Ovary (tissue), 9 donors: Measurements from ENCODE around the gene F2RL2. TPM values are rescaled to one million over a fixed set of nuclear protein-coding genes. Genes with fewer than 3 reads are reported as not detected.

Experiments
- DNase-seq, 5 donors: peaks; one replicate each; pipeline ENCODE4 v3.0.0-alpha.2; 2019 to 2020
- H3K27ac ChIP-seq, 2 donors: fragments of 200-600 bp; one replicate each; pipeline versions ENCODE4 v1.5.1 to v1.8.0; 2019 to 2022
- H3K27me3 ChIP-seq: fragments of 200-600 bp; one replicate; pipeline ENCODE4 v1.8.0; 2022
- H3K36me3 ChIP-seq: fragments of 200-600 bp; sonication (generic); one replicate; pipeline ENCODE4 v1.5.1; 2019
- H3K4me1 ChIP-seq: one replicate; pipeline ENCODE4 v1.8.1; 2013; ENCODE audit warnings: mild to moderate bottlenecking, moderate library complexity; ENCODE audit not compliant: insufficient read depth
- H3K4me3 ChIP-seq: fragments of 200-600 bp; sonication (generic); one replicate; pipeline ENCODE4 v1.5.1; 2017
- H3K9me3 ChIP-seq, 2 donors: fragments of 200-600 bp in 1 of 2; sonication (generic) in 1 of 2; one replicate each; pipeline versions ENCODE4 v1.5.1 to v1.8.1; 2013 to 2019; ENCODE audit warnings: mild to moderate bottlenecking in 1 of 2, moderate library complexity in 1 of 2
- EP300 ChIP-seq: sonication (generic); formaldehyde crosslinking; IDR thresholded peaks from one replicate; pipeline ENCODE4 v1.6.1; 2017; ENCODE audit warnings: antibody characterized with exemption
- POLR2A ChIP-seq: fragments of 450-650 bp; IDR thresholded peaks from one replicate; pipeline ENCODE4 v1.6.1; 2017; ENCODE audit warnings: antibody characterized with exemption, mild to moderate bottlenecking, moderate library complexity
- WGBS, 3 donors: extraction: QIAGEN DNeasy Blood & Tissue Kit in 1 of 3; methylation state at CpG; one replicate each; pipeline versions ENCODE4 v1.1.5 to v1.1.7; 2013 to 2017; 5-methylcytosine and 5-hydroxymethylcytosine counted together
- intact Hi-C, 4 donors: fragments of 100-400 bp; cut with DNase I; formaldehyde crosslinking; loops; one replicate each; pipeline versions ENCODE4 v1.11.0 to v1.15.1; 2022 to 2023
- polyA plus RNA-seq, 2 donors: library from polyadenylated mRNA; stranded (reverse); fragments of 200-250 nt in 1 of 2; fragments of 350-450 nt in 1 of 2; fragmentation: Illumina TruSeq in 1 of 2; extraction: RNeasy Lipid Tissue Mini Kit (QIAGEN cat#74804) in 1 of 2; gene quantifications; one replicate each; pipeline ENCODE4 v1.2.3, GENCODE V29; 2013 to 2014
- total RNA-seq, 7 donors: library from RNA; depleted of rRNA in 2 of 7; stranded (reverse); fragments of >200 nt in 2 of 7; fragmentation: NEBNext Ultra II Directional in 3 of 7; extraction: Animal tissue kit (Norgen Biotek cat#: 25700) in 3 of 7; gene quantifications; one replicate each; pipeline versions ENCODE4 v1.1.0 to v1.2.4, GENCODE V29; 2016 to 2023
- TF ChIP-seq, protein P1 (sequence below), 3 donors: fragments of 450-650 bp in 2 of 3; fragments of 200-600 bp in 1 of 3; IDR thresholded peaks; one replicate each; pipeline versions ENCODE4 v1.5.1 to v1.8.0; 2016 to 2022; ENCODE audit warnings: antibody characterized with exemption in 3 of 3, mild to moderate bottlenecking in 1 of 3
- donor health status: DM: no; HTN: no; CAD: no; lungs with moderate emphysema.
- donor health status: DM: no; HTN: no; CAD: no.
- donor health status: Bipolar disorder and iron deficiency.
- donor health status: DM: yes; HTN: yes; CAD: no.
- donor health status: DM: no; HTN: no; CAD: no.
- donor health status: DM: yes; HTN: yes; CAD: no.

The F2RL2 gene
- total and polyA plus RNA-seq, 9 donors, result 0.06 to 0.97 (median 0.15) TPM; not detected in 4

DNA sequence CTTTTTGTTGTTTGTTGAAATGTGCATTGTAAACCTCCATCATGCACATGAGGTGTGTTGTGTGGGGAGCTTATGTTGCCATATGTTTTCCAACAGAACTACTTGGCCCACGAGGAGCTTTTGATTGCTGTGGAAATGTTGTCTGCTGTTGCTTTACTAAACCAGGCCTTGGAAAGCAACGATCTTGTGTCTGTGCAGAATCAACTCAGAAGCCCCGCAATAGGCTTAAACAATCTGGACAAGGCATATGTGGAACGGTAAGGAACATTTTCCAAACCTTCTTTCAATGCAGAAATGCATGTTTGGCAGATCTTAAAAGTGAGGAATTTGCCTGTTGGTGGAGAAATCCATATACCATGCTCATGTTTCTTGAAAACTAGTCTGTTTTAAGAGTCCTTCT, 22.5 kb downstream of the F2RL2 start:
- H3K27ac ChIP-seq, result no peak overlapping the region
- no peaks in the 10 kb centered on the region for H3K4me1 ChIP-seq
- no peaks in the 10 kb centered on the region for H3K27me3 ChIP-seq
- no peaks in the 10 kb centered on the region for H3K9me3 ChIP-seq
- DNase-seq, result no peak
- intact Hi-C loops, result no loop called here
- TF ChIP-seq, protein P1, sequence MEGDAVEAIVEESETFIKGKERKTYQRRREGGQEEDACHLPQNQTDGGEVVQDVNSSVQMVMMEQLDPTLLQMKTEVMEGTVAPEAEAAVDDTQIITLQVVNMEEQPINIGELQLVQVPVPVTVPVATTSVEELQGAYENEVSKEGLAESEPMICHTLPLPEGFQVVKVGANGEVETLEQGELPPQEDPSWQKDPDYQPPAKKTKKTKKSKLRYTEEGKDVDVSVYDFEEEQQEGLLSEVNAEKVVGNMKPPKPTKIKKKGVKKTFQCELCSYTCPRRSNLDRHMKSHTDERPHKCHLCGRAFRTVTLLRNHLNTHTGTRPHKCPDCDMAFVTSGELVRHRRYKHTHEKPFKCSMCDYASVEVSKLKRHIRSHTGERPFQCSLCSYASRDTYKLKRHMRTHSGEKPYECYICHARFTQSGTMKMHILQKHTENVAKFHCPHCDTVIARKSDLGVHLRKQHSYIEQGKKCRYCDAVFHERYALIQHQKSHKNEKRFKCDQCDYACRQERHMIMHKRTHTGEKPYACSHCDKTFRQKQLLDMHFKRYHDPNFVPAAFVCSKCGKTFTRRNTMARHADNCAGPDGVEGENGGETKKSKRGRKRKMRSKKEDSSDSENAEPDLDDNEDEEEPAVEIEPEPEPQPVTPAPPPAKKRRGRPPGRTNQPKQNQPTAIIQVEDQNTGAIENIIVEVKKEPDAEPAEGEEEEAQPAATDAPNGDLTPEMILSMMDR (IDR thresholded peaks at IDR 0.05), result no peak
- no peak for TF ChIP-seq POLR2A
- TF ChIP-seq EP300, result no peak
- H3K4me3 ChIP-seq, result no peak overlapping the region
- WGBS, 3 donors, result 65 to 79% (median 70%) methylated on average over 4 of the region's 4 CpGs
- no peaks in the 10 kb centered on the region for H3K36me3 ChIP-seq

- DNase-seq, result no peak
- 89 to 91% (median 89%) methylated on average over 2 of the region's 2 CpGs for WGBS, 3 donors
- H3K4me3 ChIP-seq, result no peak overlapping the region
- no peaks in the 10 kb centered on the region for H3K36me3 ChIP-seq
- TF ChIP-seq EP300 (no peak), POLR2A (no peak)
- TF ChIP-seq, protein P1 (IDR thresholded peaks at IDR 0.05), result no peak
- no peak overlapping the region for H3K27ac ChIP-seq
- intact Hi-C loops, result no loop called here
- H3K27me3 ChIP-seq, result no peaks in the 10 kb centered on the region
- no peaks in the 10 kb centered on the region for H3K9me3 ChIP-seq
- no peaks in the 10 kb centered on the region for H3K4me1 ChIP-seq
These were observed 24.7 kb downstream of the F2RL2 start for GRCh38 chr5:76598531-76598930.

GRCh38 chr5:76595755-76596481, 27.3 kb downstream of the F2RL2 start:
- intact Hi-C loops, result no loop called here
- WGBS, 3 donors, result 70 to 77% (median 75%) methylated on average over 3 of the region's 3 CpGs

GRCh38 chr5:76594107-76594506, 29.1 kb downstream of the F2RL2 start:
- H3K27me3 ChIP-seq, result no peaks in the 10 kb centered on the region
- H3K4me1 ChIP-seq, result no peaks in the 10 kb centered on the region
- intact Hi-C loops, result no loop called here
- H3K4me3 ChIP-seq, result no peak overlapping the region
- H3K9me3 ChIP-seq, result no peaks in the 10 kb centered on the region
- H3K36me3 ChIP-seq, result no peaks in the 10 kb centered on the region
- no peak overlapping the region for H3K27ac ChIP-seq
- 80 to 95% (median 89%) methylated on average over 4 of the region's 4 CpGs for WGBS, 3 donors
- TF ChIP-seq, protein P1 (IDR thresholded peaks at IDR 0.05), result no peak
- TF ChIP-seq EP300 (no peak), POLR2A (no peak)
- no peak for DNase-seq

More at GRCh38 chr5:76595755-76596481, 27.3 kb downstream of the F2RL2 start:
- Histone ChIP-seq H3K9me3 (no peaks in the 10 kb centered on the region), H3K27ac (no peak overlapping the region), H3K36me3 (no peaks in the 10 kb centered on the region), H3K4me3 (no peak overlapping the region), H3K4me1 (no peaks in the 10 kb centered on the region), H3K27me3 (no peaks in the 10 kb centered on the region)
- TF ChIP-seq, protein P1 (IDR thresholded peaks at IDR 0.05), result no peak
- TF ChIP-seq EP300 (no peak), POLR2A (no peak)
- DNase-seq, result no peak
